Stimulated activated CD8-positive, alpha-beta memory T cell treated with anti-CD3 and anti-CD28 coated beads, Interleukin-12 subunit alpha, Interleukin-12 subunit beta, amount 100 ng/mL, for 1 hour (primary cell): Measurements from ENCODE around the gene RIN2.

Source experiments
- DNase-seq: peaks from one replicate; pipeline ENCODE4 v3.0.0-alpha.2; 2020; ENCODE audit warnings: low read depth

The RIN2 gene

GRCh38 chr20:19765266-19765665, 7.2 kb downstream of the RIN2 start:
- DNase-seq, result no peak

GRCh38 chr20:19765913-19766312, 7.9 kb downstream of the RIN2 start:
- no peak for DNase-seq

- DNase-seq, result no peak
Observed at GRCh38 chr20:19767070-19767469, 9.0 kb downstream of the RIN2 start.

- DNase-seq, result no peak
Observed at GRCh38 chr20:19768325-19768842, 10.3 kb downstream of the RIN2 start.

GRCh38 chr20:19769507-19769906, 11.4 kb downstream of the RIN2 start:
- no peak for DNase-seq

GRCh38 chr20:19770375-19770774, 12.3 kb downstream of the RIN2 start:
- no peak for DNase-seq

- no peak for DNase-seq
Observed at GRCh38 chr20:19771031-19771430, 13.0 kb downstream of the RIN2 start.

- no peak for DNase-seq
Observed at GRCh38 chr20:19773471-19773870, 15.4 kb downstream of the RIN2 start.

GRCh38 chr20:19774135-19774933, 16.3 kb downstream of the RIN2 start:
- no peak for DNase-seq

- no peak for DNase-seq
Observed at GRCh38 chr20:19775353-19776253, 17.5 kb downstream of the RIN2 start.

- DNase-seq, result no peak
Observed at GRCh38 chr20:19777315-19777714, 19.3 kb downstream of the RIN2 start.

GRCh38 chr20:19777981-19778380, 19.9 kb downstream of the RIN2 start:
- no peak for DNase-seq

- no peak for DNase-seq
Observed at GRCh38 chr20:19778404-19778803, 20.3 kb downstream of the RIN2 start.

- no peak for DNase-seq
Observed at GRCh38 chr20:19779634-19780033, 21.6 kb downstream of the RIN2 start.

- DNase-seq, result no peak
Observed at GRCh38 chr20:19780261-19780660, 22.2 kb downstream of the RIN2 start.

GRCh38 chr20:19781235-19781634, 23.2 kb downstream of the RIN2 start:
- no peak for DNase-seq

GRCh38 chr20:19782669-19783068, 24.6 kb downstream of the RIN2 start:
- no peak for DNase-seq

GRCh38 chr20:19783966-19784401, 25.9 kb downstream of the RIN2 start:
- DNase-seq, result no peak

GRCh38 chr20:19784511-19785172, 26.6 kb downstream of the RIN2 start:
- DNase-seq, result no peak

GRCh38 chr20:19785173-19785982, 27.3 kb downstream of the RIN2 start:
- DNase-seq, result no peak

GRCh38 chr20:19785983-19786285, 27.9 kb downstream of the RIN2 start:
- no peak for DNase-seq

- no peak for DNase-seq
Observed at GRCh38 chr20:19786311-19786710, 28.3 kb downstream of the RIN2 start.
